GM12892 (cell line): Measurements from ENCODE around the gene SLC29A1.

Experiments
- POLR2A ChIP-seq: IDR thresholded peaks from 2 replicates; pipeline ENCODE4 v1.6.1; 2011; ENCODE audit warnings: low read depth, low read length, control low read depth
- POLR2AphosphoS5 ChIP-seq: IDR thresholded peaks from 2 replicates; pipeline ENCODE4 v1.6.1; 2011; ENCODE audit warnings: low read depth, low read length, control low read depth
- TAF1 ChIP-seq: IDR thresholded peaks from 2 replicates; pipeline ENCODE4 v1.6.1; 2011; ENCODE audit warnings: low read depth, mild to moderate bottlenecking, control low read depth, low read length, borderline replicate concordance

DNA sequence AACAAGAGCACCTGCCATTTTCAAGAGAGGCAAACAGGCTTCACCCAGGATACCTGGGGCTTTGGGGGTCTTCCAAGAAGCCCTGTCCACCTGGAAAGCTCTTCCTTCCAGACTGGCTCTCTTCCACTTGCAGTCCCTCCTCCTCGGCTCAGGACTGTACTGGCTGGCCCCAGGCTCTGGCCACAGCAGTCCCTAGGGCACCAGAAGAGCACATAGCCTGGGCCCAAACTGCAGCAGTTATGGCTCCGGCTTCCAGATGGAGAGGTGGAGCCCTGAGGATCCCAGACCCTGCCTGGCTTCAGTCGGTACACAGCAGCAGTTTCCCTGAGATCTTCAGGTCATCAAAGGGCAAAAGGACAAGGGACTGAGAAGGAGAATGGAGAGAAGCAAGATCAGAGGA lies 35.5 kb downstream of the SLC29A1 start:
- TF ChIP-seq POLR2AphosphoS5 (no peak), TAF1 (no peak), POLR2A (no peak)
